MM.1S (cell line): ENCODE data around the gene RSRC2.
"Not testable (repeated sequence)": the region's sequence is repeated elsewhere in the genome, so short reads cannot be mapped to it uniquely, and the experiment has no call there.

ENCODE experiments used
- DNase-seq: peaks from one replicate; pipeline ENCODE4 v3.0.0-alpha.2; 2015
- H2AFZ ChIP-seq: fragments of 300-600 bp; sonication (generic); 2 replicates; pipeline ENCODE4 v1.6.0; 2016; ENCODE audit warnings: antibody characterized with exemption, low read length
- H3F3A ChIP-seq: fragments of 300-600 bp; sonication (generic); 2 replicates; pipeline ENCODE4 v1.6.1; 2016; ENCODE audit warnings: mild to moderate bottlenecking, antibody characterized with exemption, low read length, moderate library complexity, mixed read lengths; ENCODE audit not compliant: insufficient read depth
- H3K27ac ChIP-seq: fragments of 300-600 bp; sonication (generic); 2 replicates; pipeline ENCODE4 v1.5.1; 2016; ENCODE audit warnings: mild to moderate bottlenecking, low read length
- H3K27me3 ChIP-seq: fragments of 300-600 bp; sonication (generic); replicated peaks from 2 replicates; pipeline ENCODE4 v1.6.0; 2016; ENCODE audit warnings: low read length; ENCODE audit not compliant: insufficient read depth
- H3K36me3 ChIP-seq: fragments of 300-600 bp; sonication (generic); replicated peaks from 2 replicates; pipeline ENCODE4 v1.6.1; 2016; ENCODE audit warnings: mild to moderate bottlenecking, low read length, mixed read lengths; ENCODE audit not compliant: insufficient read depth
- H3K4me1 ChIP-seq: fragments of 300-600 bp; sonication (generic); 2 replicates; pipeline ENCODE4 v1.6.1; 2016; ENCODE audit warnings: low read length, mixed read lengths
- H3K4me2 ChIP-seq: fragments of 300-600 bp; sonication (generic); 2 replicates; pipeline ENCODE4 v1.6.0; 2016; ENCODE audit warnings: low read depth, low read length
- H3K4me3 ChIP-seq: fragments of 300-600 bp; sonication (generic); 2 replicates; pipeline ENCODE4 v1.5.1; 2016; ENCODE audit warnings: low read length, mixed read lengths
- H3K79me2 ChIP-seq: fragments of 300-600 bp; sonication (generic); 2 replicates; pipeline ENCODE4 v1.6.1; 2016; ENCODE audit warnings: mixed run types, low read length, mixed read lengths
- H3K9ac ChIP-seq: fragments of 300-600 bp; sonication (generic); 2 replicates; pipeline ENCODE4 v1.6.1; 2016; ENCODE audit warnings: low read length, mixed read lengths
- H3K9me2 ChIP-seq: fragments of 300-600 bp; sonication (generic); replicated peaks from 2 replicates; pipeline ENCODE4 v1.6.1; 2016; ENCODE audit warnings: mild to moderate bottlenecking, low read length, mixed read lengths; ENCODE audit not compliant: insufficient read depth
- H3K9me3 ChIP-seq: fragments of 300-600 bp; sonication (generic); replicated peaks from 2 replicates; pipeline ENCODE4 v1.6.1; 2016; ENCODE audit warnings: mild to moderate bottlenecking, low read length, mixed read lengths; ENCODE audit not compliant: insufficient read depth
- H4K20me1 ChIP-seq: fragments of 300-600 bp; sonication (generic); 2 replicates; pipeline ENCODE4 v1.6.1; 2016; ENCODE audit warnings: mild to moderate bottlenecking, low read length, moderate library complexity, mixed read lengths; ENCODE audit not compliant: insufficient read depth
- EZH2 ChIP-seq: fragments of 300-600 bp; sonication (generic); optimal IDR thresholded peaks from 2 replicates; pipeline ENCODE3; 2017; ENCODE audit warnings: low read depth, mild to moderate bottlenecking, antibody characterized with exemption, low read length, mixed read lengths
- EZH2phosphoT487 ChIP-seq: fragments of 300-600 bp; sonication (generic); IDR thresholded peaks from 2 replicates; pipeline ENCODE4 v1.6.1; 2018; ENCODE audit warnings: antibody characterized with exemption, low read length
- TF ChIP-seq, protein P1 (sequence below): fragments of 300-600 bp; sonication (generic); IDR thresholded peaks from 2 replicates; pipeline ENCODE4 v1.5.1; 2016; ENCODE audit warnings: antibody characterized with exemption, low read length, mixed read lengths

RSRC2 gene

DNA sequence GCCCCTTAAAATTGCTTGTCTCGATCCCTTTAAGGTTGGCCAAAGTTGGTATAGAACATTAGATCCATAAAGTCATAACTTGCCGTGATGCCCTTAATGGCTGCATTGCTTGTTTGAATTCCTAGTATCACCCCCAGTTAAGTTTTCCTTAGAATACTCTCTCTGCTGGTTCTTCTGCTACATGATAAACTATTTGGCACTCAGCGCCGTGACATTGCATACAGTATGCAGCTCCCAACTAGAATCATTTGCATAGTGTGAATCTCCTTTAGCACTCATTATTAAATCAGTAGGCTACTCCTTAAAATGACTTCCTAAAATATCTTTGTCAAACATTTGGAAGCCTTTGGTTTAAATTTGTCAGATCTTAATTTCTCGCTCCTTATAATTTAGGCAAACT lies 42.6 kb upstream of the RSRC2 start:
- Histone ChIP-seq H3K36me3 (no peaks in the 10 kb centered on the region), H3K4me1 (no peaks in the 10 kb centered on the region)

DNA sequence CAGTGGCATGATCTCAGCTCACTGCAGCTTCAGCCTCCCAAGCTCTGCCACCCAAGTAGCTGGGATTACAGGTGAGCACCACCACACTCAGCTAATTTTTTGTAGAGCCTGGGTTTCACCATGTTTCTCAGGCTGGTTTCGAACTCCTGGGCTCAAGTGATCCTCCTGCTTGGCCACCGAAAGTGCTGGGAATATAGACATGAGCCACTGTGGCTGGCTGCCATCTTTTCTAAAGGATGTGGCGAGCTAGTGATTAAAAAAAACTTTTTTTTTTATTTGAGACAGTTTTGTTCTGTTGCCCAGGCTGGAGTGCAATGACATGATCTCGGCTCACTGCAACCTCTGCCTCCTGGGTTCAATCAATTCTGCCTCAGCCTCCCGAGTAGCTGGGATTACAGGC lies 40.1 kb upstream of the RSRC2 start:
- H3K4me2 ChIP-seq, H4K20me1 ChIP-seq, H3K9me3 ChIP-seq, H3F3A ChIP-seq, H3K36me3 ChIP-seq, H3K9me2 ChIP-seq, H3K4me3 ChIP-seq, H3K27me3 ChIP-seq, H3K9ac ChIP-seq, DNase-seq, H2AFZ ChIP-seq, H3K4me1 ChIP-seq, H3K79me2 ChIP-seq, H3K27ac ChIP-seq: not testable (repeated sequence)

More for the DNA sequence above, 42.6 kb upstream of the RSRC2 start:
- no peaks in the 10 kb centered on the region for H3K27me3 ChIP-seq
- H3K9me3 ChIP-seq: no peaks in the 10 kb centered on the region
- no peak overlapping the region for H3K9ac ChIP-seq
- H3K9me2 ChIP-seq: no peaks in the 10 kb centered on the region
- no peak for DNase-seq
- no peaks in the 10 kb centered on the region for H4K20me1 ChIP-seq
- H3K4me3 ChIP-seq: no peak overlapping the region
- no peak overlapping the region for H3K27ac ChIP-seq
- no peak overlapping the region for H2AFZ ChIP-seq
- no peak overlapping the region for H3K4me2 ChIP-seq
- no peak for TF ChIP-seq EZH2
- TF ChIP-seq, protein P1, sequence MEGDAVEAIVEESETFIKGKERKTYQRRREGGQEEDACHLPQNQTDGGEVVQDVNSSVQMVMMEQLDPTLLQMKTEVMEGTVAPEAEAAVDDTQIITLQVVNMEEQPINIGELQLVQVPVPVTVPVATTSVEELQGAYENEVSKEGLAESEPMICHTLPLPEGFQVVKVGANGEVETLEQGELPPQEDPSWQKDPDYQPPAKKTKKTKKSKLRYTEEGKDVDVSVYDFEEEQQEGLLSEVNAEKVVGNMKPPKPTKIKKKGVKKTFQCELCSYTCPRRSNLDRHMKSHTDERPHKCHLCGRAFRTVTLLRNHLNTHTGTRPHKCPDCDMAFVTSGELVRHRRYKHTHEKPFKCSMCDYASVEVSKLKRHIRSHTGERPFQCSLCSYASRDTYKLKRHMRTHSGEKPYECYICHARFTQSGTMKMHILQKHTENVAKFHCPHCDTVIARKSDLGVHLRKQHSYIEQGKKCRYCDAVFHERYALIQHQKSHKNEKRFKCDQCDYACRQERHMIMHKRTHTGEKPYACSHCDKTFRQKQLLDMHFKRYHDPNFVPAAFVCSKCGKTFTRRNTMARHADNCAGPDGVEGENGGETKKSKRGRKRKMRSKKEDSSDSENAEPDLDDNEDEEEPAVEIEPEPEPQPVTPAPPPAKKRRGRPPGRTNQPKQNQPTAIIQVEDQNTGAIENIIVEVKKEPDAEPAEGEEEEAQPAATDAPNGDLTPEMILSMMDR: no peak
- TF ChIP-seq EZH2phosphoT487: no peak
- no peaks in the 10 kb centered on the region for H3F3A ChIP-seq
- no peaks in the 10 kb centered on the region for H3K79me2 ChIP-seq

DNA sequence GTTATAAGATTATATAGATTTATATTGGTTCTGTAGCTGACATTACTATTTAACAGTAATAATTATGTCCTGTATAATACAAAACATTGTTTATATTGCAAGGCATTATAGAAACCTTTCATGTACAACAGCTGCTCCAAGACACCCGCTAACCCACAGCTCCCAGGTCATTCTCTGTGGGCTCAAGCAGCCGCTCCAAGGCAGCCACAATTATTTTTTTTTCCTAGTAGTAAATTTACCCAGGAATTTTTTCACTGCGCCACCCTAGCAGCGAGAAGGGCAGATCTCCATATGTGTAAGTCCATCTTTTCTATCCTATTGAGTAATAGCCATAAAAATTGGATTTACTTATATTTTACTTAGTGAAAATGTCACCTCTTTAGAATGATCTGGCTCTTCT lies 36.6 kb upstream of the RSRC2 start:
- Histone ChIP-seq H3K4me1 (no peaks in the 10 kb centered on the region), H3K36me3 (no peaks in the 10 kb centered on the region), H3K27me3 (no peaks in the 10 kb centered on the region), H3K4me3 (no peak overlapping the region), H2AFZ (no peak overlapping the region), H4K20me1 (no peaks in the 10 kb centered on the region), H3K9me2 (no peaks in the 10 kb centered on the region), H3K27ac (no peak overlapping the region), H3K9ac (no peak overlapping the region), H3F3A (no peaks in the 10 kb centered on the region), H3K9me3 (no peaks in the 10 kb centered on the region), H3K4me2 (no peak overlapping the region), H3K79me2 (no peaks in the 10 kb centered on the region)
- TF ChIP-seq, protein P1: no peak
- TF ChIP-seq EZH2phosphoT487 (no peak), EZH2 (no peak)
- DNase-seq: no peak

DNA sequence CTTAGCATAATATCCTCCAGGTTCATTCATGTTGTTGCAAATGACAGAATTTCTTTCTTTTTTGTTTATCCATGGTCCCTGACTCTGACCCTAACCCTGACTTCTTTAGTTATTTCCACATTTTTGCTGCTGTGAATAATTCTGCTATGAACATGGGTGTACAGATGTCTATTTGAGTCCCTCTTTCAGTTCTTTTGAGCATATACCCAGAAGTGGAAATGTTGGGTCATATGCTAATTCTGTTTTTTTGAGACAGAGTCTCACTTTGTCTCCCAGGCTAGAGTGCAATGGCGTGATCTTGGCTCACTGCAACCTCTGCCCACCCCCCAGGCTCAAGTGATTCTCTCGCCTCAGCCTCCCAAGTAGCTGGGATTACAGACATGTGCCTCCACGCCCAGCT lies 33.4 kb upstream of the RSRC2 start:
- Histone ChIP-seq H3K9me3 (no peaks in the 10 kb centered on the region), H3K4me1 (no peaks in the 10 kb centered on the region), H3K79me2 (no peaks in the 10 kb centered on the region), H3K9me2 (no peaks in the 10 kb centered on the region), H3K27ac (no peak overlapping the region), H3K9ac (no peak overlapping the region), H3K4me3 (no peak overlapping the region), H3K4me2 (no peak overlapping the region), H3F3A (no peaks in the 10 kb centered on the region), H3K27me3 (no peaks in the 10 kb centered on the region), H3K36me3 (no peaks in the 10 kb centered on the region), H2AFZ (no peak overlapping the region), H4K20me1 (no peaks in the 10 kb centered on the region)
- no peak for DNase-seq
- TF ChIP-seq EZH2: no peak
- no peak for TF ChIP-seq EZH2phosphoT487
- TF ChIP-seq, protein P1: no peak
